ENCODE data around the gene UBXN4. TPM values are rescaled to one million over a fixed set of nuclear protein-coding genes. Genes with fewer than 3 reads are reported as not detected.

The UBXN4 gene
- total and polyA plus RNA-seq, 2 donors (not counting 3 experiments of a cell fraction or from before 2014, with no cell fraction given), result 40.8 to 108 TPM

DNA sequence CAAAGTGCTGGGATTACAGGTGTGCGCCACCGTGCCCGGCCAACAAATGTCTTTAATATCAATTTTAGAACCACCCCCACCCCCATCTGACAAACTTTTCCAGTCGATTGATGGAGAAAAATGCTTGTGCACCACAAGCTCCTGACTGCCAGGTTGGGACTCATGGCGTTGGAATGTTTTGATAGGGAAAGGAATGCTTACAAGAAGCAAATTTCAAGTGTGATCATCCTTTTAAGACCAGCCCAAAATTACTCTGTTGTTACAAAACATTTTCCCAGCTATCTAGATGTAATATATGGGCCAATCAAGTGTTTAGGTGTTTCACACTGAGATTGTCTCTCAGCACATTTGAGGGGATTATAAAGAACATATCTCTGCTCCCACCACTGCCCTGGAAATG, 45.2 kb downstream of the UBXN4 start:
- ChIA-PET POLR2A (no interaction called here), CTCF (interaction anchor here (0.6 to 8.5 kb wide), 6 partner anchors 10 to 798 kb away, joined by 3 to 78 read pairs (median 5); no protein-coding TSS in a partner anchor)
- FAIRE-seq (peak; percentile 82), DNase-seq (ENCODE audit: low read depth, low spot score) (peak; percentile 52)
- Histone ChIP-seq H3K9me1 (replicated peaks; ENCODE audit: control insufficient read depth, extremely low read depth, insufficient read depth, low read length) (no peaks in the 10 kb centered on the region), H2AFZ (ENCODE audit: low read depth, low read length) (no peak overlapping the region), H3K36me3 (ENCODE audit: control insufficient read depth in 2 of 2, extremely low read depth in 1 of 2, insufficient read depth in 2 of 2, low read length in 2 of 2) (peaks cover 14 to 18% of the 10 kb centered on the region in 2 experiments), H3K27me3 (ENCODE audit: control insufficient read depth in 2 of 2, insufficient read depth in 2 of 2, low read length in 2 of 2) (no peaks in the 10 kb centered on the region), H3K4me2 (ENCODE audit: insufficient read depth, low read length) (peak overlapping the region; percentile 8), H3K4me3 (replicated peaks in 1 of 3; ENCODE audit: insufficient read depth in 1 of 3, low read depth in 1 of 3, low read length in 3 of 3) (no peak overlapping the region), H3K9me3 (replicated peaks; ENCODE audit: control insufficient read depth, insufficient read depth, low read length) (no peaks in the 10 kb centered on the region), H4K20me1 (replicated peaks; ENCODE audit: control insufficient read depth, extremely low read depth, insufficient read depth, low read length) (no peaks in the 10 kb centered on the region), H3K27ac (ENCODE audit: insufficient read depth, low read depth, low read length) (peak overlapping the region; percentile 32), H3K79me2 (ENCODE audit: control insufficient read depth, insufficient read depth, low read length) (no peaks in the 10 kb centered on the region), H3K4me1 (ENCODE audit: control insufficient read depth, extremely low read depth, insufficient read depth, low read length) (peaks cover 7% of the 10 kb centered on the region), H3K9ac (replicated peaks; ENCODE audit: extremely low read depth, insufficient read depth, low read length) (no peak overlapping the region)
- intact Hi-C loops (cut with micrococcal nuclease) (no loop called here), dilution Hi-C loops (cut with MboI; ENCODE audit: extremely low pct_ligation_motif_present, low sequenced_read_pairs) (no loop called here)
- no TSS peak for BruUV-seq (replicated peaks)
- TF ChIP-seq EZH2 (IDR thresholded peaks at IDR 0.05; ENCODE audit: borderline replicate concordance, low read depth, low read length, severe bottlenecking) (no peak), POLR2A (IDR thresholded peaks at IDR 0.05; ENCODE audit: low read depth, low read length) (no peak), JUN (IDR thresholded peaks at IDR 0.05; ENCODE audit: borderline replicate concordance, insufficient read depth, insufficient read length, low read depth) (peak; percentile 42), MYC (IDR thresholded peaks at IDR 0.05; ENCODE audit: low read depth, low read length) (no peak), FOS (IDR thresholded peaks at IDR 0.05; ENCODE audit: borderline replicate concordance, insufficient read depth, low read length) (no peak)

DNA sequence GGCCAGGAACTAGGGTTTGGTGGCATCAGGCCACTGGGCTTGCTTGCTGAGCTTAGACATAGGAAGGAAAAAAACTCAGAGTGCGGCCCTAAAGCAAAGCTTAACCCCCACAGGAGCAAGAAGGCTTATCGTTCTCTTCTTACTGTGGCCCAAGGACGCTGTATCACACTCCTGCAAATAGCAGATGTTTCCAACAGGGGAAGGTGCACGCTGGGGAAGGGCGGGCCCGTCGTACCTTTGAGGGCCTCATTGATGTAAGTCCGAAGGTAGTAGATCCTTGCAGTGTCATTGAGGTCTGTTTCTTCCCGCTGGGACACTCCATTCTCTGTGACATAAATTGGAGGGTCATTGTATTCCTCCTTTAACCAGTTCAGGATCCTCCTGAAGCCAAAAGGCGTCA, 48.8 kb downstream of the UBXN4 start:
- no peak overlapping the region for H2AFZ ChIP-seq (ENCODE audit: low read depth, low read length)
- no TSS peak for BruUV-seq (replicated peaks)
- ChIA-PET POLR2A (no interaction called here), CTCF (no interaction called here)
- H3K9me1 ChIP-seq (replicated peaks; ENCODE audit: control insufficient read depth, extremely low read depth, insufficient read depth, low read length), result no peaks in the 10 kb centered on the region
- H3K27ac ChIP-seq (ENCODE audit: insufficient read depth, low read depth, low read length), result no peak overlapping the region
- H3K4me1 ChIP-seq (ENCODE audit: control insufficient read depth, extremely low read depth, insufficient read depth, low read length), result peaks cover 7% of the 10 kb centered on the region
- H3K27me3 ChIP-seq (ENCODE audit: control insufficient read depth in 2 of 2, insufficient read depth in 2 of 2, low read length in 2 of 2), result no peaks in the 10 kb centered on the region
- intact Hi-C loops (cut with micrococcal nuclease) (no loop called here), dilution Hi-C loops (cut with MboI; ENCODE audit: extremely low pct_ligation_motif_present, low sequenced_read_pairs) (no loop called here)
- H4K20me1 ChIP-seq (replicated peaks; ENCODE audit: control insufficient read depth, extremely low read depth, insufficient read depth, low read length), result no peaks in the 10 kb centered on the region
- H3K79me2 ChIP-seq (ENCODE audit: control insufficient read depth, insufficient read depth, low read length), result no peaks in the 10 kb centered on the region
- no peak overlapping the region for H3K4me2 ChIP-seq (ENCODE audit: insufficient read depth, low read length)
- no peak overlapping the region for H3K4me3 ChIP-seq (replicated peaks in 1 of 3; ENCODE audit: insufficient read depth in 1 of 3, low read depth in 1 of 3, low read length in 3 of 3)
- no peak for DNase-seq (ENCODE audit: low read depth, low spot score)
- TF ChIP-seq MYC (IDR thresholded peaks at IDR 0.05; ENCODE audit: low read depth, low read length), result no peak
- TF ChIP-seq POLR2A (IDR thresholded peaks at IDR 0.05; ENCODE audit: low read depth, low read length), result no peak
- TF ChIP-seq EZH2 (IDR thresholded peaks at IDR 0.05; ENCODE audit: borderline replicate concordance, low read depth, low read length, severe bottlenecking), result no peak
- no peak for TF ChIP-seq JUN (IDR thresholded peaks at IDR 0.05; ENCODE audit: borderline replicate concordance, insufficient read depth, insufficient read length, low read depth)
- TF ChIP-seq FOS (IDR thresholded peaks at IDR 0.05; ENCODE audit: borderline replicate concordance, insufficient read depth, low read length), result no peak
- no peak for TF ChIP-seq MAX (IDR thresholded peaks at IDR 0.05; ENCODE audit: insufficient read depth, insufficient read length)
- TF ChIP-seq GATA2 (IDR thresholded peaks at IDR 0.05; ENCODE audit: insufficient read depth, insufficient read length, low read depth, low read length), result no peak
- no peak for TF ChIP-seq CTCF (IDR thresholded peaks at IDR 0.05; ENCODE audit: extremely low read depth in 1 of 2, insufficient read depth in 1 of 2, low read depth in 1 of 2, low read length in 2 of 2)
- TF ChIP-seq POLR2AphosphoS5 (IDR thresholded peaks at IDR 0.05; ENCODE audit: insufficient read depth, low read depth, low read length), result no peak
- no peak for FAIRE-seq
- H3K36me3 ChIP-seq (ENCODE audit: control insufficient read depth in 2 of 2, extremely low read depth in 1 of 2, insufficient read depth in 2 of 2, low read length in 2 of 2), result peaks cover 0 to 2% of the 10 kb centered on the region in 2 experiments
- no peaks in the 10 kb centered on the region for H3K9me3 ChIP-seq (replicated peaks; ENCODE audit: control insufficient read depth, insufficient read depth, low read length)
- H3K9ac ChIP-seq (replicated peaks; ENCODE audit: extremely low read depth, insufficient read depth, low read length), result no peak overlapping the region

Measured in endothelial cell of umbilical vein (primary cell).